ENCODE results near the gene FNTB.

The FNTB gene

DNA sequence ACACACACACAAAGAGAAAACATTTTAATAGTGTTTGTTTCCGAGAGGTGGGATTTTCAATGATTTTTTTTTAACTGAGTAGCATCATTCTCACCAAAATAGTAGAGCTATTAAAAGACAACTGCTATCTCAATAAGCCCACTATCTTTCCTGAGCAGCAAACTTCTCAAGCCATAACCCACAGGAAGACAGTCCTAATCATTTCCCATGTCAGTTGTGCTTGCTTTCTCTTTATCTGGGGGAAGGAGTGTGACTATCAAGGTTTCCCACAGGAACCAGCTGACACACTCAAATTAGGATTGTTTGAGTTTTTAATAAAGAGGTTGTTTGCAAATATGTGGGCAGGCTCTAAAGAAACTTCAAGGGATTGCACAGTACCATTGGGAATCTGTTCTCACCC lies 120.5 kb downstream of the FNTB start:
- in situ Hi-C loops (cut with HindIII; ENCODE audit: low sequenced_read_pairs): no loop called here

DNA sequence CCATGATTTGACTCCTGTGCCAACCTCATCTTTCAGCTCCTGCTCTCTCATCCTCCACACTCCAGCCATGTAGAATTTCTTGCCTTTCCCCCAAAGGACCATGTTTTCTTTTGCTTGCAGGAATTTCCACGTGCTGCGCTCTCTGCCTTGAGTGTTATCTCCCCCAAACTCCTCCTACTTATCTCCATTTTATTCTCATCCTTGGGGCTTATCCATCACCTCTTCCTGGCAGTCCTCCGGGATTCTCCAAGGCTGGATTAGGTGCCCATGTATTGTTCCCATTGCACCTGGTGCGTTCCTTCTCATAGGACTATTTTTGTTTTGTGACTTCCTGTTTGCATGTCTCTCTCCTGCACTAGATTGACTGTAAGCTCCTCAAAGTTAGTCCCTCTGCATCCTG lies 122.7 kb downstream of the FNTB start:
- in situ Hi-C loops (cut with HindIII; ENCODE audit: low sequenced_read_pairs): no loop called here

DNA sequence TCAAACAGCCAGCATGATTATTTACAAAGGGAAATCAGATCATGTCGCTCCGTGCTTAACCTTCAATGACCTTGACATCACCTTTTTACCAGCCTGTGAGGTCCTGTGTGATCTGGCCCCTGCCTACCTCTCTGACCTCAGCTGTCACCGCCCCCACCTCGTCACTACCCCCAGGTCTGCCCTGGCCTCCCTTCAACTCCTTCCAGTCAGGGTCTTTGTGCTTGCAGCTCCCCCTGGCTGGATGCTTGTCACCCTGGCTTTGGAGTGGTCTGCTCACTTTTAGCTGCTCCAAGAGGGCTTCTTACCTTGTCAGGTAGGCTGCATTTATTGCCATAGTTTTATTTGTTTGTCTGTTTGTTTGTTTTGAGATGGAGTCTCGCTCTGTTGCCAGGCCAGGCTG lies 123.8 kb downstream of the FNTB start:
- in situ Hi-C loops (cut with HindIII; ENCODE audit: low sequenced_read_pairs): no loop called here

All from endothelial cell of hepatic sinusoid (primary cell).